Placental pericyte (primary cell): ENCODE data around the gene CCNK. TPM values are rescaled to one million over a fixed set of nuclear protein-coding genes. Genes with fewer than 3 reads are reported as not detected.

Experiments
- small RNA-seq: library from RNA; depleted of rRNA; stranded (forward); fragments of <200 nt; gene quantifications from one replicate; pipeline ENCODE3, GENCODE V24; 2012; ENCODE audit warnings: low replicate concordance
- total RNA-seq: library from RNA; depleted of rRNA; stranded (reverse); fragments of >200 nt; gene quantifications from 2 replicates; pipeline ENCODE4 v1.2.3, GENCODE V29; 2012

The CCNK gene
- total RNA-seq, result 29.3 and 31.2 TPM in 2 replicates

DNA sequence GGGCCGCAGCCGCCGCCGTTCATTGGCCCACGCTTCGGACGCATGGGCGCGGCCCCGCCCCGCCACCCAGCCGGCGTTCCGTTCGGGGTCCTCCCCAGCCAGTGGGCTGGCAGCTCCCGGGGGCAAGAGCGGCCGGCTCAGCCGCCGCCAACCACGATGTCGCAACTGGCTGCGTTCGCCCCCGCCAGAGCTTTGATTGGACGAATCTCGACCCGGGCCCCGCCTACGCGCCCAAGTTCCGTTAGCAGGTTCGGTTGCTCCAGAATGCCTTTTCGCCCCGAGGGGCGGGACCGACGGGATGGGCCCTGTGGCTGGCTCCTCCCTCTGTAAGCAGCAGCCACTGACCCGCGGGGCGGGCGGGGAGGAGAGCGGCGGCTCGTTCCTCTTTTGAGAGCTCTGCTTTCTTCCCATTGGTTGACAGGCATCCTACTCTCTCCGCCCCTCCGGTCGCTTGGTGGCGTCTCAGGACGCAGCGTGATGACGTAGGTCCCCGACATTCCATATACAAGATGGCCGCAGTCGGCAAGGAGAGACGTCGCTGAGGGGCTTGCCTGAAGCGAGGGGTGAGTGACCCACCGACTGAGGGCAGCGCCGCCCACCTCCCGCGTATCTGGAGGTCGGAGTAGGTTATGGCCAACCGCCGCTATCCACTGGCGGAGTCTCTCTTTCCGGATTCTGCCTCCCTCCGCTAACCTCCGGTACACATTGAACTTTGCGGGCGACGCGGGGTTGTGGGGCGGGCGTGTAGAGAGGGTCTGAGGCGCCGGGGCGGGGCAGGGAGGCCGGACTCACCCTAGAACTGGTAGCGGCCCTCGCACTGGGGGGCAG lies at the start of gene CCNK:
TSS of gene CCNK (plus strand) at position 493 of the 828 bp plus-strand sequence. CDS start 11,269 bp downstream, outside the sequence.

DNA sequence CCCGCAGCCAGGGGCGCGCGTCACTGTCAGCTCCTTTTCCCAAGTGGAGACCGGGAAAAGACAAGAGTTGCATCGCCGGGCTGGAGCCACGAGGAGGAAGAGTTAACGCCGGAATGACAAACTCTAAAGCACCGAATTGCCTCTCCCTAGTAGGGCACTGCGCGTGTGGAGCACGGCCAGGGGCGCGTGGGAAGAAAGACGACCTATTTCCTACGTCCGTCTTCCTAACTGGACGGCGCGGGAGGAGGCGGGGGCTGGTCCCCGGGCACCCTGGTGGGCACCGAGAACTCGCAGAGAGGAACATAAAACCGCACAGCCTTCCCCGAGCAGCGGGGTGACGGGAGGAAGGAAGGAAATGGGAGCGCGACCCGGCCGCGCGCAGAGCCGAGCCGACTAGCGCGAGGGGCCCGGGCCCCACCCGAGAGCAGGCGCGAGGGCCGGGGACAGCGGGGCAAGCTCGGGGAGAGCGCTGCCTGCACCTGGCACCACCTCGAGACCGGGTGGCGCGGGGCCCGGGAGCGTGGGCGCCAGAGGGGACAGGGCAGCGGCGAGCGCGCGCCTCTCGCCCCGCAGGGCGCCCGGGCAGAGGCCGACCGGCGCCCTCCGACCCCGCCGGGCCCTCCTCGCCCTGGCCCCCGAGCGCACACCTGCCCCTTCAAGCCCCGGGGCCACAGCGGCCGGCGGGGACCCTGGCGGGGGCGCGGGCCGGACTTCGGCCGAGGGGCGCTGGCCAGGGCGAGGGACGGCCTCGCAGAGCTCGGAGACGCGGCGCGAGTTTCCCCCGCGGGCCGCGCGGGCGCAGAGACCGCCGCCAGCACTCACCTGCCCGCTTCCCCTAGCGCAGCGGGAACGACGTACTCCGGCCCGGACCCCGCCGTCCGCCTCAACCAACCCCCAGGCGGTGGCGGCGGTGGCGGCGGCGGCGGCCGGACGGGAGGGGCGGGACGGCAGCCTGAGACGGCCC lies 1.0 kb upstream of the CCNK start, which contains the start of gene SETD3:
TSS of gene SETD3 (minus strand) at position 954 of the 964 bp plus-strand sequence. CDS start 15,054 bp downstream, outside the sequence.

Small RNAs within 50 kb of the gene (small RNA-seq; reads per million reads assigned to genes)
- gene RNU6-91P, result not detected

Other genes starting within 250 kb of the CCNK start
- gene BCL11B, start 209.2 kb upstream of the CCNK start, total RNA-seq, result not detected in 2 replicates
- gene SETD3, start 550 bp upstream of the CCNK start, total RNA-seq, result 66.7 TPM in 2 replicates
- gene CCDC85C, start 122.8 kb downstream of the CCNK start, total RNA-seq, result 6.1 and 18.8 TPM in 2 replicates
- gene HHIPL1, start 163.7 kb downstream of the CCNK start, total RNA-seq, result 0.66 and 1.9 TPM in 2 replicates
- 0.14 TPM in 1 of 2 replicates, not detected in the other for gene CYP46A1, start 202.9 kb downstream of the CCNK start, total RNA-seq